ENCODE measurements around the gene SFMBT2. TPM values are rescaled to one million over a fixed set of nuclear protein-coding genes. Genes with fewer than 3 reads are reported as not detected.

SFMBT2 gene
- total and polyA plus RNA-seq, 2 of the 4 experiments (the other 2 are of a cell fraction): 0.70 to 1.3 TPM

DNA sequence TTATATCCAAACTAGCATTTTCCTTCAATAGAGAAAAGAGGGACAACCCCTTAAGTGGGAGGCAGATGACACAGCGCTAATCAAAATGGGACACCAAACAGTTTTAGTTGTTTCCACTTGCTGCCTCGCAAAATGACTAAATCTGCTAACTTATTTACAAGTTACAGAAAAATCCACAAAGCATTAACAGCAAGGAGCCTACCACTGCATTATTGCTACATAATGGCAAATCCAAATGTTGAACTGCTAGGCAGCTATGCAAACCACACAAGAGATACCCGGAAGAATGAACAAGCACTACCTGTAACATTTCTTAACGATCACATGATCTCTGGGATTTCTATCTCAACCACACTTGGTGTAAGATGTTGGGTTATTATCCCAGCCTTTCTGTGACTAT, 96.7 kb downstream of the SFMBT2 start:
- Histone ChIP-seq H3K27me3 (ENCODE audit: control insufficient read depth, insufficient read depth, low read length) (no peaks in the 10 kb centered on the region), H3K4ac (ENCODE audit: low read depth, low read length) (no peak overlapping the region), H3K9ac (ENCODE audit: low read depth, low read length) (no peak overlapping the region), H4K91ac (ENCODE audit: insufficient read depth, low read depth, low read length) (no peak overlapping the region), H2BK20ac (ENCODE audit: low read depth, low read length) (no peak overlapping the region), H2AK9ac (replicated peaks; ENCODE audit: low read depth, low read length, poor library complexity) (no peak overlapping the region), H3K4me1 (ENCODE audit: control insufficient read depth, insufficient read depth, low read length) (no peaks in the 10 kb centered on the region), H3K79me1 (ENCODE audit: low read depth in 1 of 2, low read length in 2 of 2) (no peaks in the 10 kb centered on the region), H2AK5ac (ENCODE audit: low read depth, low read length) (no peak overlapping the region), H3K4me2 (ENCODE audit: low read depth, low read length) (no peak overlapping the region), H2BK15ac (ENCODE audit: low read depth, low read length) (no peak overlapping the region), H2BK120ac (ENCODE audit: low read depth, low read length) (no peak overlapping the region), H4K20me1 (ENCODE audit: insufficient read depth, low read length) (no peaks in the 10 kb centered on the region), H3K9me3 (ENCODE audit: control insufficient read depth, insufficient read depth, low read length) (peaks cover 2% of the 10 kb centered on the region; the same call in 1 of the 2 replicates), H4K5ac (ENCODE audit: low read depth, low read length) (no peak overlapping the region), H3K56ac (ENCODE audit: extremely low read depth, insufficient read depth, low read length) (no peak overlapping the region), H3K4me3 (ENCODE audit: insufficient read depth, low read depth, low read length) (no peak overlapping the region), H3K9me1 (ENCODE audit: insufficient read depth, low read length) (no peaks in the 10 kb centered on the region), H3K36me3 (ENCODE audit: control insufficient read depth, insufficient read depth, low read length) (no peaks in the 10 kb centered on the region), H3K18ac (ENCODE audit: low read depth, low read length) (no peak overlapping the region), H3K27ac (ENCODE audit: insufficient read depth, low read length) (no peak overlapping the region), H4K8ac (ENCODE audit: low read depth in 2 of 2, low read length in 2 of 2) (no peak overlapping the region), H3K14ac (replicated peaks; ENCODE audit: low read depth, low read length) (no peak overlapping the region), H3K23ac (ENCODE audit: low read depth, low read length) (no peak overlapping the region), H2AFZ (replicated peaks; ENCODE audit: low read length, poor library complexity) (no peak overlapping the region), H2BK5ac (ENCODE audit: low read depth, low read length, poor library complexity, severe bottlenecking) (no peak overlapping the region)
- TF ChIP-seq NFE2L2 (IDR thresholded peaks at IDR 0.05; ENCODE audit: low read depth, low read length) (no peak), RFX5 (IDR thresholded peaks at IDR 0.05; ENCODE audit: low read depth, low read length) (no peak), BHLHE40 (IDR thresholded peaks at IDR 0.05; ENCODE audit: low read depth, low read length) (no peak), SMC3 (IDR thresholded peaks at IDR 0.05; ENCODE audit: low read depth, low read length) (no peak), MAZ (IDR thresholded peaks at IDR 0.05; ENCODE audit: borderline replicate concordance, low read depth, low read length) (no peak), RCOR1 (IDR thresholded peaks at IDR 0.05; ENCODE audit: insufficient replicate concordance, low read length) (no peak), CEBPB (IDR thresholded peaks at IDR 0.05; ENCODE audit: low read depth, low read length) (no peak), MAFK (IDR thresholded peaks at IDR 0.05; ENCODE audit: low read depth, low read length) (no peak), MXI1 (IDR thresholded peaks at IDR 0.05; ENCODE audit: borderline replicate concordance, low read depth, low read length) (no peak), FOS (IDR thresholded peaks at IDR 0.05; ENCODE audit: low read depth, low read length) (no peak), RAD21 (IDR thresholded peaks at IDR 0.05; ENCODE audit: low read length) (no peak), CHD1 (IDR thresholded peaks at IDR 0.05; ENCODE audit: low read depth, low read length) (no peak)
- TF ChIP-seq, protein P1, sequence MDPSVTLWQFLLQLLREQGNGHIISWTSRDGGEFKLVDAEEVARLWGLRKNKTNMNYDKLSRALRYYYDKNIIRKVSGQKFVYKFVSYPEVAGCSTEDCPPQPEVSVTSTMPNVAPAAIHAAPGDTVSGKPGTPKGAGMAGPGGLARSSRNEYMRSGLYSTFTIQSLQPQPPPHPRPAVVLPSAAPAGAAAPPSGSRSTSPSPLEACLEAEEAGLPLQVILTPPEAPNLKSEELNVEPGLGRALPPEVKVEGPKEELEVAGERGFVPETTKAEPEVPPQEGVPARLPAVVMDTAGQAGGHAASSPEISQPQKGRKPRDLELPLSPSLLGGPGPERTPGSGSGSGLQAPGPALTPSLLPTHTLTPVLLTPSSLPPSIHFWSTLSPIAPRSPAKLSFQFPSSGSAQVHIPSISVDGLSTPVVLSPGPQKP (IDR thresholded peaks at IDR 0.05; ENCODE audit: borderline replicate concordance, low read depth, low read length): no peak
- TF ChIP-seq, protein P2, sequence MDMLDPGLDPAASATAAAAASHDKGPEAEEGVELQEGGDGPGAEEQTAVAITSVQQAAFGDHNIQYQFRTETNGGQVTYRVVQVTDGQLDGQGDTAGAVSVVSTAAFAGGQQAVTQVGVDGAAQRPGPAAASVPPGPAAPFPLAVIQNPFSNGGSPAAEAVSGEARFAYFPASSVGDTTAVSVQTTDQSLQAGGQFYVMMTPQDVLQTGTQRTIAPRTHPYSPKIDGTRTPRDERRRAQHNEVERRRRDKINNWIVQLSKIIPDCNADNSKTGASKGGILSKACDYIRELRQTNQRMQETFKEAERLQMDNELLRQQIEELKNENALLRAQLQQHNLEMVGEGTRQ (IDR thresholded peaks at IDR 0.05; ENCODE audit: low read depth, low read length): no peak
- TF ChIP-seq, protein P3, sequence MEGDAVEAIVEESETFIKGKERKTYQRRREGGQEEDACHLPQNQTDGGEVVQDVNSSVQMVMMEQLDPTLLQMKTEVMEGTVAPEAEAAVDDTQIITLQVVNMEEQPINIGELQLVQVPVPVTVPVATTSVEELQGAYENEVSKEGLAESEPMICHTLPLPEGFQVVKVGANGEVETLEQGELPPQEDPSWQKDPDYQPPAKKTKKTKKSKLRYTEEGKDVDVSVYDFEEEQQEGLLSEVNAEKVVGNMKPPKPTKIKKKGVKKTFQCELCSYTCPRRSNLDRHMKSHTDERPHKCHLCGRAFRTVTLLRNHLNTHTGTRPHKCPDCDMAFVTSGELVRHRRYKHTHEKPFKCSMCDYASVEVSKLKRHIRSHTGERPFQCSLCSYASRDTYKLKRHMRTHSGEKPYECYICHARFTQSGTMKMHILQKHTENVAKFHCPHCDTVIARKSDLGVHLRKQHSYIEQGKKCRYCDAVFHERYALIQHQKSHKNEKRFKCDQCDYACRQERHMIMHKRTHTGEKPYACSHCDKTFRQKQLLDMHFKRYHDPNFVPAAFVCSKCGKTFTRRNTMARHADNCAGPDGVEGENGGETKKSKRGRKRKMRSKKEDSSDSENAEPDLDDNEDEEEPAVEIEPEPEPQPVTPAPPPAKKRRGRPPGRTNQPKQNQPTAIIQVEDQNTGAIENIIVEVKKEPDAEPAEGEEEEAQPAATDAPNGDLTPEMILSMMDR (conservative IDR thresholded peaks at IDR 0.05; ENCODE audit: low read depth, low read length): no peak
- no CpG with 5 or more reads among the region's 4 CpGs for WGBS, 2 experiments (ENCODE audit: extremely low coverage in 2 of 2, insufficient read length in 1 of 2)
- POLR2A ChIA-PET (ENCODE audit: unreplicated experiment): no interaction called here
- CTCF ChIA-PET: no interaction called here
- intact Hi-C loops (cut with micrococcal nuclease) (no loop called here), dilution Hi-C loops (cut with HindIII; ENCODE audit: low sequenced_read_pairs, unreplicated experiment) (no loop called here), in situ Hi-C loops (cut with MboI; ENCODE audit: low sequenced_read_pairs) (no loop called here)
- BruUV-seq (replicated peaks): no TSS peak
- ATAC-seq (ENCODE audit: low read depth) (no peak), DNase-seq (no peak)

All from IMR-90 (cell line).